ENCODE data around the gene NLRP14.

DNA sequence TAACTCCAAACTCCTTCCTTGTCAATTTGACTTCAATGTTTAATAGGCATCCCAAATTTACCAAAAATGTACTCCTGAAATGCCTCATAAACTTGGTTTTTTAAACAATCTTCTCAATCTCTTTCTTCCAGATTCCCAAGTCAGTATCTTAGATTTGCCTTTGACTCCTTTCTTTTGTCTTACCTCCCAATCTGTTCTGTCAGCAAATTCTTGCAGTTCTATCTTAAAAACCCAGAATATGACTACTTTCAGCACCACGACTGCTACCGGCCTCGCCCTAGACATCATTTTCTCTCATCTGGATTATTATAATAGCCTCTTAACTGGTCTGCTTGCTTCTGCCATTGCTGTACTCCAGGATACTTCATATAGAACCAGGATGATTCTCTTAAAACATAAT lies 7.9 kb downstream of the NLRP14 start:
- TF ChIP-seq CREB1 (IDR thresholded peaks at IDR 0.05; ENCODE audit: low read depth) (no peak), TCF12 (IDR thresholded peaks at IDR 0.05; ENCODE audit: low read depth) (no peak), FOXM1 (IDR thresholded peaks at IDR 0.05; ENCODE audit: borderline replicate concordance, low read depth) (no peak), YY1 (IDR thresholded peaks at IDR 0.05; ENCODE audit: low read depth) (no peak), CEBPB (IDR thresholded peaks at IDR 0.05) (no peak), NFIC (IDR thresholded peaks at IDR 0.05) (no peak), RAD21 (IDR thresholded peaks at IDR 0.05; ENCODE audit: low read depth) (no peak)
- TF ChIP-seq, protein P1, sequence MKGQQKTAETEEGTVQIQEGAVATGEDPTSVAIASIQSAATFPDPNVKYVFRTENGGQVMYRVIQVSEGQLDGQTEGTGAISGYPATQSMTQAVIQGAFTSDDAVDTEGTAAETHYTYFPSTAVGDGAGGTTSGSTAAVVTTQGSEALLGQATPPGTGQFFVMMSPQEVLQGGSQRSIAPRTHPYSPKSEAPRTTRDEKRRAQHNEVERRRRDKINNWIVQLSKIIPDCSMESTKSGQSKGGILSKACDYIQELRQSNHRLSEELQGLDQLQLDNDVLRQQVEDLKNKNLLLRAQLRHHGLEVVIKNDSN (IDR thresholded peaks at IDR 0.05) = no peak
- TF ChIP-seq, protein P2, sequence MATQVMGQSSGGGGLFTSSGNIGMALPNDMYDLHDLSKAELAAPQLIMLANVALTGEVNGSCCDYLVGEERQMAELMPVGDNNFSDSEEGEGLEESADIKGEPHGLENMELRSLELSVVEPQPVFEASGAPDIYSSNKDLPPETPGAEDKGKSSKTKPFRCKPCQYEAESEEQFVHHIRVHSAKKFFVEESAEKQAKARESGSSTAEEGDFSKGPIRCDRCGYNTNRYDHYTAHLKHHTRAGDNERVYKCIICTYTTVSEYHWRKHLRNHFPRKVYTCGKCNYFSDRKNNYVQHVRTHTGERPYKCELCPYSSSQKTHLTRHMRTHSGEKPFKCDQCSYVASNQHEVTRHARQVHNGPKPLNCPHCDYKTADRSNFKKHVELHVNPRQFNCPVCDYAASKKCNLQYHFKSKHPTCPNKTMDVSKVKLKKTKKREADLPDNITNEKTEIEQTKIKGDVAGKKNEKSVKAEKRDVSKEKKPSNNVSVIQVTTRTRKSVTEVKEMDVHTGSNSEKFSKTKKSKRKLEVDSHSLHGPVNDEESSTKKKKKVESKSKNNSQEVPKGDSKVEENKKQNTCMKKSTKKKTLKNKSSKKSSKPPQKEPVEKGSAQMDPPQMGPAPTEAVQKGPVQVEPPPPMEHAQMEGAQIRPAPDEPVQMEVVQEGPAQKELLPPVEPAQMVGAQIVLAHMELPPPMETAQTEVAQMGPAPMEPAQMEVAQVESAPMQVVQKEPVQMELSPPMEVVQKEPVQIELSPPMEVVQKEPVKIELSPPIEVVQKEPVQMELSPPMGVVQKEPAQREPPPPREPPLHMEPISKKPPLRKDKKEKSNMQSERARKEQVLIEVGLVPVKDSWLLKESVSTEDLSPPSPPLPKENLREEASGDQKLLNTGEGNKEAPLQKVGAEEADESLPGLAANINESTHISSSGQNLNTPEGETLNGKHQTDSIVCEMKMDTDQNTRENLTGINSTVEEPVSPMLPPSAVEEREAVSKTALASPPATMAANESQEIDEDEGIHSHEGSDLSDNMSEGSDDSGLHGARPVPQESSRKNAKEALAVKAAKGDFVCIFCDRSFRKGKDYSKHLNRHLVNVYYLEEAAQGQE (IDR thresholded peaks at IDR 0.05; ENCODE audit: low read depth) = no peak
- TF ChIP-seq, protein P3, sequence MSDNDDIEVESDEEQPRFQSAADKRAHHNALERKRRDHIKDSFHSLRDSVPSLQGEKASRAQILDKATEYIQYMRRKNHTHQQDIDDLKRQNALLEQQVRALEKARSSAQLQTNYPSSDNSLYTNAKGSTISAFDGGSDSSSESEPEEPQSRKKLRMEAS (IDR thresholded peaks at IDR 0.05) = no peak
